Colonic mucosa (tissue), 4 donors: ENCODE data around the gene ANKRD31. TPM values are rescaled to one million over a fixed set of nuclear protein-coding genes. Genes with fewer than 3 reads are reported as not detected.

Source experiments
- DNase-seq: peaks from one replicate; pipeline ENCODE4 v3.0.0-alpha.2; 2020
- H3K27ac ChIP-seq: fragments of 200-600 bp; one replicate; pipeline ENCODE4 v1.8.0; 2021
- H3K27me3 ChIP-seq: fragments of 200-600 bp; one replicate; pipeline ENCODE4 v1.8.0; 2021
- H3K36me3 ChIP-seq: fragments of 200-600 bp; one replicate; pipeline ENCODE4 v1.8.0; 2021
- H3K4me1 ChIP-seq: fragments of 200-600 bp; one replicate; pipeline ENCODE4 v1.8.0; 2021; ENCODE audit warnings: mild to moderate bottlenecking
- H3K4me3 ChIP-seq: fragments of 200-600 bp; one replicate; pipeline ENCODE4 v1.8.0; 2021
- H3K9ac ChIP-seq, 2 donors: one replicate each; pipeline ENCODE4 v1.7.0; 2013; ENCODE audit warnings: control low read depth in 2 of 2, low read depth in 2 of 2, low read length in 2 of 2
- H3K9me3 ChIP-seq: fragments of 200-600 bp; one replicate; pipeline ENCODE4 v1.8.0; 2021
- intact Hi-C: fragments of 100-400 bp; cut with DNase I; formaldehyde crosslinking; loops from one replicate; pipeline ENCODE4 v1.14.1; 2022
- total RNA-seq, 2 donors: library from RNA; stranded (reverse); fragmentation: NEBNext Ultra II Directional in 1 of 2; extraction: Animal tissue kit (Norgen Biotek cat#: 25700) in 1 of 2; gene quantifications; one replicate each; pipeline ENCODE4 v1.2.1, GENCODE V29; 2021
- TF ChIP-seq, protein P1 (sequence below): fragments of 200-600 bp; IDR thresholded peaks from one replicate; pipeline ENCODE4 v1.8.0; 2022; ENCODE audit warnings: antibody characterized with exemption, mild to moderate bottlenecking
- donor health status: healthy.
- donor health status: DM: no; HTN: no; CAD: no.
- donor health status: DM: no; HTN: no; CAD: no.

The ANKRD31 gene
- total RNA-seq, 2 donors from 2014 or later = 0.05 TPM

DNA sequence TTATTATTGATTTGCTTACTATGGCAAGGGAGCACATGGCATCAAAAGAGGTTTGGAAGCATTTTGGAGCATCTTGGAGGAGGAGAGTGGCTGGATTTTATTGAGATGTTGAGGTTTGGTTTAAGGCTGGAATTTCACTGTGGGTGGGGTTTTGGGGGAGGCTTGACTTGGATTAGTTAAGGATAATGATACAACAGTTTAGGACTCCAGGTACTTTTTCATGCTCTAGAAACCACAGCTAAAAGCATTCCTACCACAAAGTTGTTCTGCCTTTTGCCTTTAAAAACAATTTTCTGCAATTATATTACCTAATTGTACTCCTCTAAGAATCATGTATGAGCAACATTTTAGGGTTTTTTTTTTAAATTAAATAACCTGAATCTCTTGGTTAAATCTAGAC lies 189.3 kb downstream of the ANKRD31 start:
- no peak overlapping the region for H3K27ac ChIP-seq
- DNase-seq = no peak
- H3K36me3 ChIP-seq = no peaks in the 10 kb centered on the region
- TF ChIP-seq, protein P1, sequence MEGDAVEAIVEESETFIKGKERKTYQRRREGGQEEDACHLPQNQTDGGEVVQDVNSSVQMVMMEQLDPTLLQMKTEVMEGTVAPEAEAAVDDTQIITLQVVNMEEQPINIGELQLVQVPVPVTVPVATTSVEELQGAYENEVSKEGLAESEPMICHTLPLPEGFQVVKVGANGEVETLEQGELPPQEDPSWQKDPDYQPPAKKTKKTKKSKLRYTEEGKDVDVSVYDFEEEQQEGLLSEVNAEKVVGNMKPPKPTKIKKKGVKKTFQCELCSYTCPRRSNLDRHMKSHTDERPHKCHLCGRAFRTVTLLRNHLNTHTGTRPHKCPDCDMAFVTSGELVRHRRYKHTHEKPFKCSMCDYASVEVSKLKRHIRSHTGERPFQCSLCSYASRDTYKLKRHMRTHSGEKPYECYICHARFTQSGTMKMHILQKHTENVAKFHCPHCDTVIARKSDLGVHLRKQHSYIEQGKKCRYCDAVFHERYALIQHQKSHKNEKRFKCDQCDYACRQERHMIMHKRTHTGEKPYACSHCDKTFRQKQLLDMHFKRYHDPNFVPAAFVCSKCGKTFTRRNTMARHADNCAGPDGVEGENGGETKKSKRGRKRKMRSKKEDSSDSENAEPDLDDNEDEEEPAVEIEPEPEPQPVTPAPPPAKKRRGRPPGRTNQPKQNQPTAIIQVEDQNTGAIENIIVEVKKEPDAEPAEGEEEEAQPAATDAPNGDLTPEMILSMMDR = no peak
- H3K9me3 ChIP-seq = no peaks in the 10 kb centered on the region
- peaks cover 8% of the 10 kb centered on the region for H3K4me1 ChIP-seq
- H3K27me3 ChIP-seq = peaks cover under 1% of the 10 kb centered on the region
- no peak overlapping the region for H3K4me3 ChIP-seq
- intact Hi-C loops = no loop called here
- no peak overlapping the region for H3K9ac ChIP-seq

DNA sequence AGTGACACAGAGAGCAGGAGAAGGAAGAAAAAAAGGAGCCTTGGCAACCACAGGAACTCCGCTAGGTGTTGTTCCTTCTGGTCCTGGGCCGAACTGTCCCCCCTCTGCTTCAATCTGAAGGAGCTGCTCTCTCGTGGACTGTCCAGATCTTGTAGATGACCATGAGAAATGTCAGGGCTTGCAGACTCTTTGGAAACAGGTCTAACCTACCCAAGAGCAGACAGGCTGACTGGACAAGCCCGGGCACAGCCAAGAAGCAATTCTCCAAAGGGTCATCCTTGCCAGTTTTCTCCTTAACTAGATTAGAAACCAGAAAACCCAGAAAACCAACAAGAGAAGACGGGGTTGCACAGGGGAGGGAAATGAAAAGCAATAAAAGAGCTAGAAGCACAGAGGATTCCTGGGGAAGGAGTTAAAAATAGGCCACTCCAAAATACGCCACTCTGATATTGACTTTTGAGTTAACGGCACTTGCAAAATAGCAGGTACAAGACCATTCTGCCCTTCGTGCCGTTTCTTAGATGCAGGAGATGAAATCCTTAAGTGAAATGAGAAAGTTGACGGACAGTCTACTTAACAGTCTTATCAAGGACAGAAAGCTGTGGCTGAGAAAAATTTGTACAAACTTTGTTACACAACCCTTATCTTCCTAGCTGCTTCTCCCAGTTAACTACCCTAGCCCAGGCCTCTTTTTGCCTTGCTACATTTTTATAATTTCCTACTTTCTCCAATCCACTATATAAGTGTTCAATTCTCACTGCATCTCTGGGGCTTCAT lies 190.1 kb downstream of the ANKRD31 start:
- H3K4me3 ChIP-seq = no peak overlapping the region
- H3K36me3 ChIP-seq = no peaks in the 10 kb centered on the region
- H3K9ac ChIP-seq = no peak overlapping the region
- H3K27me3 ChIP-seq = no peaks in the 10 kb centered on the region
- H3K27ac ChIP-seq = no peak overlapping the region
- no peak for DNase-seq
- peaks cover 6% of the 10 kb centered on the region for H3K4me1 ChIP-seq
- TF ChIP-seq, protein P1 = no peak
- H3K9me3 ChIP-seq = no peaks in the 10 kb centered on the region
- intact Hi-C loops = no loop called here

DNA sequence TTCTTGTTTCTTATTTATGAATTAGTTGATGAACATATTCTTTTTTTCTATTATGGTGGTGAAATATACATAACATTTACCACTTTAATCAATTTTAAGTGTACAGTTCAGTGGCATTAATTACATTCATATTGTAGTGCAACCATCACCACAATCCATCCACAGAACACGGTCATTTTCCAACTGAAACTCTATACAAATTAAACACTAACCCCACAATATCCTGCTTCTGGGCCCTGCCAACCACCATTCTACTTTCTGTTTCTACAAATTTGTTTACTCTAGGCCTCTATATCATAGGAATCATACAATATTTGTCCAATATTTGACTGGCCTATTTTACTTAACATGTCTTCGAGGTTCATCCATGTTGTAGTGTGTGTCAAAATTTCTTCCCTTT lies 191.6 kb downstream of the ANKRD31 start:
- TF ChIP-seq, protein P1 = no peak
- no peak for DNase-seq
- no peaks in the 10 kb centered on the region for H3K4me1 ChIP-seq
- H3K9ac ChIP-seq = no peak overlapping the region
- H3K36me3 ChIP-seq = no peaks in the 10 kb centered on the region
- no peak overlapping the region for H3K4me3 ChIP-seq
- H3K27ac ChIP-seq = no peak overlapping the region
- intact Hi-C loops = no loop called here
- no peaks in the 10 kb centered on the region for H3K27me3 ChIP-seq
- no peaks in the 10 kb centered on the region for H3K9me3 ChIP-seq

DNA sequence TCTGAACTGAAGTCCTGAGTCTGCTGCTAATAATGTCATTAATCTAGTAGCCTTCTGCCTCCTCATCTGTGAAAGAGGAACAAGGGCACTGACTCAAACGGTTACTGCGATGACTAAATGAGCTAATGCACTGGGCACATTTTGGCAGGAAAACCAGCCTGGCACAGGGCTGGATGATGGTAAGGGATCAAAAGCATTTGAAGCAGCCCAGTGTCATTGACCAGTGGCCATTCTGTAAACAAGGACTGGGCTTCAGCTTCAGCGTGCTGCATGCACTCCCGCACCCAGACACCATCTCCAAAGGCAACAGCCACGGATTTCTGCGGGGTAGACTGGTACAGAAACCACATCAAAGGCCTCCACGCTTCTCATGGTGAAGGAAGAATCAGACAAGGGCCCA lies 192.3 kb downstream of the ANKRD31 start:
- DNase-seq = no peak
- intact Hi-C loops = no loop called here
- TF ChIP-seq, protein P1 = no peak

DNA sequence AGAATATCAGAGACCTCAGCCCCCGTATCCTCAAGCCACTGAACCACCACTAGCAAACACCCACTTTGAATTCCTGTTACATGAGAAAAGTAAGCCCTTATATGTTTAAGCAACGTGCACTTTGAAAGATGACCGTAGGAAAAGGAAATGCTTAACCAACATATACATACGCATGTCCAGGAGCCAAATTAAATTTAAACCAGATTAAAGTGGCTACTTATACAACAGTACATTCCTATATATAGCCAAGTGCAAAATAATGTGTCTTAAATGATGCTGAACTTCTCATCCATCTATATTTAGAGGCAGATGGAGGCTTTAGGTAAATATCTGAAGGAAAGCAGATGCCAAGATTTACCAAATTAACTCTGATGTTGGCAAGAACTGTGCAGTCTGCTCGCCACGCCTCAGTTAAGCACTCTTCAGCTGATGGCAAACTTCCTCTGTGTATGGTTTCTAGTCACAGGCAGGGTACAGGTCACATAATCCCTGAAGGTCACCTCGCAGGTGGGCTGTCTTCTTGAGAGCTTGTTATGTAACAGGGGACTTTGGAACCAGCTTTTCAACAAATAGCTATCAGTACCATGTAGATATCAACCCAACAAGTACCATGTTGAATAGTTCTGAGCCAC lies 192.9 kb downstream of the ANKRD31 start:
- Histone ChIP-seq H3K4me3 (no peak overlapping the region), H3K9ac (no peak overlapping the region), H3K4me1 (no peaks in the 10 kb centered on the region), H3K27ac (no peak overlapping the region), H3K36me3 (no peaks in the 10 kb centered on the region), H3K9me3 (no peaks in the 10 kb centered on the region), H3K27me3 (no peaks in the 10 kb centered on the region)
- no peak for DNase-seq
- intact Hi-C loops = no loop called here
- TF ChIP-seq, protein P1 = no peak

More for the DNA sequence above, 192.3 kb downstream of the ANKRD31 start:
- Histone ChIP-seq H3K9ac (no peak overlapping the region), H3K4me1 (no peaks in the 10 kb centered on the region), H3K27me3 (no peaks in the 10 kb centered on the region), H3K27ac (no peak overlapping the region), H3K4me3 (no peak overlapping the region), H3K9me3 (no peaks in the 10 kb centered on the region), H3K36me3 (no peaks in the 10 kb centered on the region)
